Kidney (tissue), 14 donors: ENCODE data around the gene KRTAP25-1. TPM values are rescaled to one million over a fixed set of nuclear protein-coding genes. Genes with fewer than 3 reads are reported as not detected.

ENCODE experiments used
- DNase-seq, 5 donors: peaks; one replicate each; pipeline ENCODE4 v3.0.0-alpha.2; 2013 to 2020
- FAIRE-seq: peaks from 2 replicates; lab custom pipeline; 2012; peaks lifted over from hg19 to GRCh38; lab: Jason Lieb, UNC
- H3K27ac ChIP-seq, 2 donors: one replicate each; pipeline ENCODE4 v1.7.0; 2013; ENCODE audit warnings: low read depth in 2 of 2, low read length in 2 of 2, inconsistent platforms in 1 of 2
- H3K27me3 ChIP-seq: one replicate; pipeline ENCODE4 v1.7.1; 2013; ENCODE audit warnings: low read length, inconsistent platforms; ENCODE audit not compliant: control insufficient read depth, insufficient read depth
- H3K36me3 ChIP-seq, 3 donors: one replicate each; pipeline versions ENCODE4 v1.7.0 to v1.7.1; 2013; ENCODE audit warnings: low read length in 3 of 3, control low read depth in 1 of 3, inconsistent platforms in 1 of 3; ENCODE audit not compliant: insufficient read depth in 3 of 3, control insufficient read depth in 2 of 3
- H3K4me1 ChIP-seq, 3 donors: one replicate each; pipeline versions ENCODE4 v1.7.0 to v1.7.1; 2013; ENCODE audit warnings: low read length in 3 of 3, inconsistent platforms in 1 of 3, low read depth in 1 of 3; ENCODE audit not compliant: control insufficient read depth in 2 of 3, insufficient read depth in 2 of 3
- H3K4me3 ChIP-seq, 3 donors: one replicate each; pipeline versions ENCODE4 v1.7.0 to v1.8.1; 2013; ENCODE audit warnings: low read length in 3 of 3, control low read depth in 1 of 3, inconsistent platforms in 1 of 3
- H3K9ac ChIP-seq, 3 donors: one replicate each; pipeline versions ENCODE4 v1.7.0 to v1.7.1; 2013; ENCODE audit warnings: low read length in 3 of 3, control low read depth in 1 of 3, inconsistent platforms in 1 of 3
- H3K9me3 ChIP-seq, 3 donors: one replicate each; pipeline versions ENCODE4 v1.7.0 to v1.7.1; 2013; ENCODE audit warnings: low read length in 3 of 3, control low read depth in 1 of 3, inconsistent platforms in 1 of 3; ENCODE audit not compliant: control insufficient read depth in 2 of 3, insufficient read depth in 1 of 3
- intact Hi-C: fragments of 100-400 bp; cut with DNase I; formaldehyde crosslinking; loops from one replicate; pipeline ENCODE4 v1.11.1; 2022
- polyA plus RNA-seq: library from polyadenylated mRNA; stranded (reverse); fragments of 350-450 nt; fragmentation: Illumina TruSeq; extraction: RNeasy Lipid Tissue Mini Kit (QIAGEN cat#74804); gene quantifications from one replicate; pipeline ENCODE4 v1.2.3, GENCODE V29; 2014; ENCODE audit warnings: low read depth, low replicate concordance; ENCODE audit not compliant: insufficient read depth
- total RNA-seq: library from RNA; stranded (reverse); fragmentation: NEBNext Ultra II Directional; extraction: Animal tissue kit (Norgen Biotek cat#: 25700); gene quantifications from one replicate; pipeline ENCODE4 v1.2.1, GENCODE V29; 2021
- TF ChIP-seq, protein P1 (sequence below): IDR thresholded peaks from 3 replicates; pipeline ENCODE4 v1.5.1; 2012; ENCODE audit warnings: mild to moderate bottlenecking, moderate library complexity, borderline replicate concordance; ENCODE audit not compliant: insufficient read depth; ENCODE audit errors: extremely low read depth
- donor health status: control.
- donor health status: control.
- donor health status: control.
- donor health status: control.
- donor health status: control.
- donor health status: DM: yes; HTN: yes; CAD: no.
- donor health status: Normal renal cell carcinoma (clear cell type).

The KRTAP25-1 gene
- total and polyA plus RNA-seq, 2 donors from 2014 or later: not detected

DNA sequence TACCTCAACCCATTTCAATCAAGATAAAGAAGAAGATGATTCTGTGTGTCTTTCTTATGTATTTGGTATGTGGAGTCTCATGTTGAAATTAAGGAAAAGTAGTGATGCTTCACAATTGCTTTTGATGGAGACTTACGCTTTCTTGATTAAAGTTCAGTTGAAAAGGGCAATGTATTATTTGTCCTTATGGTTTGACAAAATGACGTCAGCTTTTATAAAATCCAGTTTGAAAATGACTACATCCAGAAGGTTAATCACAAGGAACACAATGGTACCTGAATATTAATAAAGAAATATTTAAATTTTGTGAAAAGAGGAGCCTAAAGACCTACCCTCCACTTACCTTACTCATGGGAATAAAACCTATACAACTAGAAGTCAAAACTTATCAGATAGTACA lies 26.4 kb upstream of the KRTAP25-1 start:
- H3K4me3 ChIP-seq: no peak overlapping the region

DNA sequence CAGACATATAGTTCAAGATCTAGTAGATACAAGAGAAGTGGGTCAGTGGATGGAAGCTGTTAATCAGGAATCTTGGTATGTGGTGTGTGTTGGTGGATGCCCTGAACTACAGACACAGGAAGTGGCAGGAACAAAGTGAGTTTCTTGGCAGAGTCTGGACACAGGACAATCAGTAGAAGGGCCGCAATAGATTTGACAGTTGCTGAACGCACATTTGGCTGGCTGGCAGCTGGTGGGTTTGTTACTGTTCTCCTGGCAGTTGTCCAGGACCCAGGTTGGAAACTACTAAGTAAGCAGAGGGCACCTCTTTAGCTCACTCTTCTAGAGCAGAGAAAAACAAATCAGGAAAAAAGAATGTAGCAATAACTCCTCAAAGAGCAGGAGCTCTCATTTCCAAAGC lies 17.6 kb upstream of the KRTAP25-1 start:
- FAIRE-seq (no peak), DNase-seq (no peak)
- Histone ChIP-seq H3K36me3 (no peaks in the 10 kb centered on the region), H3K4me3 (no peak overlapping the region), H3K9ac (no peak overlapping the region), H3K4me1 (no peaks in the 10 kb centered on the region), H3K9me3 (no peaks in the 10 kb centered on the region), H3K27me3 (no peaks in the 10 kb centered on the region), H3K27ac (no peak overlapping the region)
- TF ChIP-seq, protein P1, sequence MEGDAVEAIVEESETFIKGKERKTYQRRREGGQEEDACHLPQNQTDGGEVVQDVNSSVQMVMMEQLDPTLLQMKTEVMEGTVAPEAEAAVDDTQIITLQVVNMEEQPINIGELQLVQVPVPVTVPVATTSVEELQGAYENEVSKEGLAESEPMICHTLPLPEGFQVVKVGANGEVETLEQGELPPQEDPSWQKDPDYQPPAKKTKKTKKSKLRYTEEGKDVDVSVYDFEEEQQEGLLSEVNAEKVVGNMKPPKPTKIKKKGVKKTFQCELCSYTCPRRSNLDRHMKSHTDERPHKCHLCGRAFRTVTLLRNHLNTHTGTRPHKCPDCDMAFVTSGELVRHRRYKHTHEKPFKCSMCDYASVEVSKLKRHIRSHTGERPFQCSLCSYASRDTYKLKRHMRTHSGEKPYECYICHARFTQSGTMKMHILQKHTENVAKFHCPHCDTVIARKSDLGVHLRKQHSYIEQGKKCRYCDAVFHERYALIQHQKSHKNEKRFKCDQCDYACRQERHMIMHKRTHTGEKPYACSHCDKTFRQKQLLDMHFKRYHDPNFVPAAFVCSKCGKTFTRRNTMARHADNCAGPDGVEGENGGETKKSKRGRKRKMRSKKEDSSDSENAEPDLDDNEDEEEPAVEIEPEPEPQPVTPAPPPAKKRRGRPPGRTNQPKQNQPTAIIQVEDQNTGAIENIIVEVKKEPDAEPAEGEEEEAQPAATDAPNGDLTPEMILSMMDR: no peak
- intact Hi-C loops: no loop called here

More for the DNA sequence above, 26.4 kb upstream of the KRTAP25-1 start:
- Histone ChIP-seq H3K27ac (no peak overlapping the region), H3K4me1 (no peaks in the 10 kb centered on the region), H3K9ac (no peak overlapping the region), H3K27me3 (no peaks in the 10 kb centered on the region), H3K36me3 (no peaks in the 10 kb centered on the region), H3K9me3 (no peaks in the 10 kb centered on the region)
- FAIRE-seq (no peak), DNase-seq (no peak)
- intact Hi-C loops: no loop called here
- TF ChIP-seq, protein P1: no peak

DNA sequence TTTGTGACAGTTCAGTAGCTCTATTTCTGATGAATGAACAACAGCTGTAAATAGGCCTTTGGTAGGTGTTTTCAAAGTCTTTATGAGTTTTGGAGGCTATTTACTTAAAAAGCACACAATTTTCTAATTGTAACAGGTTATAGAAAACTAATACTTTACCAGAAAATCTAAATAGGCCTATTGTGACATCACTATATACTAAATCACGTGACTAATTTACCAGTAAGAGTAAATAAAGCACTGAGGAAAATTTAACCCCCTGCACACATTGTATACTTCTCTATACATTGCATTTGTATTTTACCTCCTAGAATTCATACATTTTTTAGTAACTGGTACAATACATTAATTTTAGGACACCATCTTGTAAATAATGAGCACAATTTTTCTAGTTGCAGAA lies 15.8 kb upstream of the KRTAP25-1 start:
- Histone ChIP-seq H3K36me3 (no peaks in the 10 kb centered on the region), H3K27ac (no peak overlapping the region), H3K4me1 (no peaks in the 10 kb centered on the region), H3K9me3 (no peaks in the 10 kb centered on the region), H3K4me3 (no peak overlapping the region), H3K9ac (no peak overlapping the region), H3K27me3 (no peaks in the 10 kb centered on the region)
- DNase-seq (no peak), FAIRE-seq (no peak)
- intact Hi-C loops: no loop called here
- TF ChIP-seq, protein P1: no peak

DNA sequence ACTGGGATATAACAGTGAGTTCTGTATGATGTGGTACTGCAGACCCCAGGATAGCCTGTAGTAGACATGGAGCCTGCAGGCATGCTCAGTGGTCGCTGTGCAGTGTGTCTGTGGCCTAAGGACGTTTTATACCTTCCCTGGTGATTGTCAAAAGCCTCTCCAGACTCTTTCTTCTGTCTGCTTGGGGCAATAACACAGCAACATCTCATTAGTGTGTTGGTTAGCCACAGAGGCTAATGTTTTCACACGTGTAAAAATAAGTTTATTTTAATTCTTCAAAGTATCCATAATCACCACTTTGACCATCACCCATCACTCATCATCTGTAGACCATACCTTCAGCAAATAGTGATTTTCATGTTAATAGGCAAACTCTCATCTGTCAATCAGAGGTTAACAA lies 6.5 kb downstream of the KRTAP25-1 start, which contains the start of gene KRTAP24-1:
Gene KRTAP24-1 (minus strand): TSS at position 101 of the 400 bp plus-strand sequence. CDS start 18 bp downstream, at position 83.
- FAIRE-seq: no peak
- intact Hi-C loops: no loop called here

More for the DNA sequence above, 6.5 kb downstream of the KRTAP25-1 start, which contains the start of gene KRTAP24-1:
- no peaks in the 10 kb centered on the region for H3K36me3 ChIP-seq
- H3K27me3 ChIP-seq: no peaks in the 10 kb centered on the region
- TF ChIP-seq, protein P1: no peak
- H3K4me3 ChIP-seq: no peak within 1 kb of the TSS
- no peaks in the 10 kb centered on the region for H3K9me3 ChIP-seq
- H3K27ac ChIP-seq: no peak within 1 kb of the TSS
- H3K9ac ChIP-seq: no peak within 1 kb of the TSS
- H3K4me1 ChIP-seq: no peaks in the 10 kb centered on the region
- DNase-seq: no peak
